Measurements from ENCODE around the gene FDX1. TPM values are rescaled to one million over a fixed set of nuclear protein-coding genes. Genes with fewer than 3 reads are reported as not detected.

Gene FDX1
- total RNA-seq, 2 donors from 2014 or later: 8.0 to 16.9 TPM

- no peak for ATAC-seq (ENCODE audit: insufficient number of reproducible peaks, low FRiP score, low read depth)
- Histone ChIP-seq H3K9me3 (no peaks in the 10 kb centered on the region), H3K36me3 (no peaks in the 10 kb centered on the region), H3K27ac (no peak overlapping the region), H3K27me3 (replicated peaks; ENCODE audit: insufficient read depth) (no peaks in the 10 kb centered on the region), H3K4me3 (no peak overlapping the region), H3K4me1 (ENCODE audit: control insufficient read depth in 1 of 2, low read depth in 2 of 2) (no peaks in the 10 kb centered on the region)
- TF ChIP-seq CTCF (IDR thresholded peaks at IDR 0.05): no peak
- DNase-seq (ENCODE audit: low spot score): no peak
Observed at GRCh38 chr11:110497231-110497978, 67.7 kb downstream of the FDX1 start.

- no peak for DNase-seq (ENCODE audit: low spot score)
- Histone ChIP-seq H3K27ac (no peak overlapping the region), H3K27me3 (replicated peaks; ENCODE audit: insufficient read depth) (no peaks in the 10 kb centered on the region), H3K4me3 (no peak overlapping the region), H3K4me1 (ENCODE audit: control insufficient read depth in 1 of 2, low read depth in 2 of 2) (no peaks in the 10 kb centered on the region), H3K9me3 (no peaks in the 10 kb centered on the region), H3K36me3 (no peaks in the 10 kb centered on the region)
- no peak for ATAC-seq (ENCODE audit: insufficient number of reproducible peaks, low FRiP score, low read depth)
- no peak for TF ChIP-seq CTCF (IDR thresholded peaks at IDR 0.05)
Observed at GRCh38 chr11:110501428-110501827, 71.7 kb downstream of the FDX1 start.

GRCh38 chr11:110505528-110506284 is 76.0 kb downstream of the FDX1 start:
- no peak overlapping the region for H3K27ac ChIP-seq
- TF ChIP-seq CTCF (IDR thresholded peaks at IDR 0.05): no peak
- no peak for DNase-seq (ENCODE audit: low spot score)
- no peak overlapping the region for H3K4me3 ChIP-seq
- H3K4me1 ChIP-seq (ENCODE audit: control insufficient read depth in 1 of 2, low read depth in 2 of 2): peaks cover 0 to 11% of the 10 kb centered on the region in 2 donors
- no peak for ATAC-seq (ENCODE audit: insufficient number of reproducible peaks, low FRiP score, low read depth)
- no peaks in the 10 kb centered on the region for H3K36me3 ChIP-seq
- no peaks in the 10 kb centered on the region for H3K27me3 ChIP-seq (replicated peaks; ENCODE audit: insufficient read depth)
- no peaks in the 10 kb centered on the region for H3K9me3 ChIP-seq

GRCh38 chr11:110507328-110507727 is 77.6 kb downstream of the FDX1 start:
- Histone ChIP-seq H3K4me1 (ENCODE audit: control insufficient read depth in 1 of 2, low read depth in 2 of 2) (peaks cover 0 to 11% of the 10 kb centered on the region in 2 donors), H3K27me3 (replicated peaks; ENCODE audit: insufficient read depth) (no peaks in the 10 kb centered on the region), H3K36me3 (no peaks in the 10 kb centered on the region), H3K4me3 (no peak overlapping the region), H3K27ac (no peak overlapping the region), H3K9me3 (no peaks in the 10 kb centered on the region)
- DNase-seq (ENCODE audit: low spot score): no peak
- no peak for TF ChIP-seq CTCF (IDR thresholded peaks at IDR 0.05)
- no peak for ATAC-seq (ENCODE audit: insufficient number of reproducible peaks, low FRiP score, low read depth)

DNA sequence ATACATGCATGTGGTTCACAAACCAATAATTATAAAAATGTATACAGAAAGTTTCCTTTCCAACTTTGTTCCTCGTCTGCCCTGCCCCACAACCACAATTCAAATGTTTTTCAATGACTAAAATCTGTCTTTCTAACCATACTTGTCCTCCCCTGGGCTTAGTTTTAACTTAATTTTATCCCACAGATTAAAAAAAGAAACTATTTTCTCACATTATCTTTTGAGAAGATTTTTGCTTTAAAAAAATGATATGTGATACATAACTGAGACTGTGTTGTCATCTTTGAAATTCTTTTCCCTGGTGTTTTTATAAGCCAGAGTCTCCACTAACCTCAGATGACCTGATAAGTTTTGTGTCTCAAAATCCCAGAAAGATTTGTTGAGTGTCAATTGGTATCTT is 79.0 kb downstream of the FDX1 start:
- TF ChIP-seq CTCF (IDR thresholded peaks at IDR 0.05): no peak
- no peak overlapping the region for H3K4me3 ChIP-seq
- DNase-seq (ENCODE audit: low spot score): no peak
- no peaks in the 10 kb centered on the region for H3K27me3 ChIP-seq (replicated peaks; ENCODE audit: insufficient read depth)
- H3K4me1 ChIP-seq (ENCODE audit: control insufficient read depth in 1 of 2, low read depth in 2 of 2): peaks cover 0 to 11% of the 10 kb centered on the region in 2 donors
- H3K36me3 ChIP-seq: no peaks in the 10 kb centered on the region
- H3K27ac ChIP-seq: no peak overlapping the region
- no peaks in the 10 kb centered on the region for H3K9me3 ChIP-seq
- ATAC-seq (ENCODE audit: insufficient number of reproducible peaks, low FRiP score, low read depth): no peak

All from thoracic aorta (tissue), 2 donors.